Sigmoid colon (tissue), 7 donors: ENCODE measurements around the gene CDSN. TPM values are rescaled to one million over a fixed set of nuclear protein-coding genes. Genes with fewer than 3 reads are reported as not detected.

ENCODE experiments used
- DNase-seq: peaks from one replicate; pipeline ENCODE4 v3.0.0-alpha.2; 2019
- H3K27ac ChIP-seq, 4 donors: fragments of 200-600 bp; sonication (generic); one replicate each; pipeline ENCODE4 v1.5.1; 2016 to 2019; ENCODE audit warnings: mild to moderate bottlenecking in 1 of 4
- H3K27me3 ChIP-seq, 3 donors: fragments of 200-600 bp; sonication (generic); one replicate each; pipeline ENCODE4 v1.5.1; 2019; ENCODE audit warnings: mild to moderate bottlenecking in 1 of 3
- H3K36me3 ChIP-seq, 4 donors: fragments of 200-600 bp; sonication (generic); one replicate each; pipeline ENCODE4 v1.5.1; 2016 to 2019
- H3K4me1 ChIP-seq, 4 donors: fragments of 200-600 bp; sonication (generic); one replicate each; pipeline ENCODE4 v1.5.1; 2017 to 2019
- H3K4me3 ChIP-seq, 4 donors: fragments of 200-600 bp; sonication (generic); one replicate each; pipeline ENCODE4 v1.5.1; 2017 to 2019; ENCODE audit warnings: mild to moderate bottlenecking in 2 of 4, moderate library complexity in 1 of 4
- H3K9me3 ChIP-seq, 4 donors: fragments of 200-600 bp in 3 of 4; sonication (generic) in 3 of 4; one replicate each; pipeline versions ENCODE4 v1.5.1 to v1.6.1; 2013 to 2019
- EP300 ChIP-seq, 4 donors: sonication (generic); formaldehyde crosslinking; IDR thresholded peaks; one replicate each; pipeline ENCODE4 v1.6.1; 2017; ENCODE audit warnings: antibody characterized with exemption in 4 of 4
- POLR2A ChIP-seq, 2 donors: fragments of 450-650 bp; IDR thresholded peaks; one replicate each; pipeline ENCODE4 v1.6.1; 2016; ENCODE audit warnings: antibody characterized with exemption in 2 of 2, mild to moderate bottlenecking in 2 of 2, moderate library complexity in 2 of 2
- POLR2AphosphoS5 ChIP-seq, 4 donors: sonication (generic); formaldehyde crosslinking; IDR thresholded peaks; one replicate each; pipeline ENCODE4 v1.6.1; 2017; ENCODE audit warnings: antibody characterized with exemption in 4 of 4
- WGBS, 2 donors: extraction: QIAGEN DNeasy Blood & Tissue Kit; methylation state at CpG; one replicate each; pipeline ENCODE4 v1.1.7; 2013; 5-methylcytosine and 5-hydroxymethylcytosine counted together
- intact Hi-C: fragments of 100-400 bp; cut with DNase I; formaldehyde crosslinking; loops from one replicate; pipeline ENCODE4 v1.15.1; 2023
- polyA plus RNA-seq, 3 donors: library from polyadenylated mRNA; stranded (reverse); fragments of 200-250 nt; gene quantifications; one replicate each; pipeline ENCODE4 v1.2.3, GENCODE V29; 2013
- total RNA-seq, 4 donors: library from RNA; depleted of rRNA; stranded (reverse); fragments of >200 nt; gene quantifications; one replicate each; pipeline ENCODE4 v1.1.0, GENCODE V29; 2016
- TF ChIP-seq, protein P1 (sequence below), 4 experiments: fragments of 450-650 bp in 3 of 4; fragments of 200-600 bp in 1 of 4; IDR thresholded peaks; one replicate each; pipeline ENCODE4 v1.5.1; 2016 to 2019; ENCODE audit warnings: antibody characterized with exemption in 4 of 4, mild to moderate bottlenecking in 3 of 4, moderate library complexity in 2 of 4
- donor health status: healthy with polysubstance abuse.
- donor health status: Bipolar disorder and iron deficiency.
- donor health status: healthy.

CDSN gene
- total and polyA plus RNA-seq, 7 donors = not detected

DNA sequence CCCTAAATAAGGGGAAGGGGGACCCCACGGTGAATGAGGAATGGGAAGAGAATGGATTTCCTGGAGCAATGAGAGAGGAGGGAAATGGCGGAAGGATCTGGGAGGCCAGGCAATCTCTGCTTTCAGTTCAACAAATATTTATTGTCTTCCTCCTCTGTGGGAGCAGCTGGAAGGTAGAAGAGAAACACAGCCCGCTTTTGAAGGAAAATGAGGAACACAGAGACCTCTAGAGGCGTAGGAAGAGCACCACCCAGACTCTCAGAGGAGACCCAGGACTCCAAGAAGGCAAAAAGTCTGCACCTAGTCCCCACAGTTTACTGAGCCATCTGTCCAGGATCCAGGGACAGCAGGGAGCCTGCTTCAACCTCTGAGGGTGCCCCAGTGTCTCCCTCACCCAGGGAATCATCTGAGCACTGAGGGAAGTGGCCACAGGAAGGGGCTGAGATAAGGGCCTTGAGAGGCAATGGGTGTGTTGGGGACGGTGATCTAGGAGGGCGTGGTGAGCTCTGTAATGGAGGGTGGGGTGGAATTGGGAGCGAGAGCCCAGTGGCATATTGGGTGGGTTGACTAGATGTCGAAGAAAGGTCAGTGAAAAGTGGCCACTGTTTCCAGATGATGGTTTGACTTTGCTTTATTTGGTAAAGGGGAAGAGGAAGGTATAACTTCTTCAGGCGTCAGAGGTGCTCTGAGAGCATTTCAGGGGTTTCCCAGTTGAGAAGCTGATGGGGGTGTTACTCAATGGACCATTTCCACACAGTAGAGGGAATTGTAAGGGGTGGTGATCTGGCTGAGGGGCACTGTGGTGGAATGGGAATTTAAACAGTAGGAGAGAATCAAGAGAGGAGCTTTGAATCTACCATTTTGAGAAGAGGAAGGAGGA is 5.0 kb downstream of the CDSN start:
- Histone ChIP-seq H3K4me1 (peaks cover 0 to 42% (median 31%) of the 10 kb centered on the region in 4 donors), H3K27ac (peak overlapping the region; percentile 59 to 78 (median 68)), H3K9me3 (no peaks in the 10 kb centered on the region), H3K36me3 (no peaks in the 10 kb centered on the region), H3K4me3 (peak overlapping the region; percentile 6 to 35 (median 30)), H3K27me3 (no peaks in the 10 kb centered on the region)
- TF ChIP-seq POLR2AphosphoS5 (IDR thresholded peaks at IDR 0.05) (no peak), POLR2A (IDR thresholded peaks at IDR 0.05) (no peak), EP300 (IDR thresholded peaks at IDR 0.05) (no peak)
- TF ChIP-seq, protein P1, sequence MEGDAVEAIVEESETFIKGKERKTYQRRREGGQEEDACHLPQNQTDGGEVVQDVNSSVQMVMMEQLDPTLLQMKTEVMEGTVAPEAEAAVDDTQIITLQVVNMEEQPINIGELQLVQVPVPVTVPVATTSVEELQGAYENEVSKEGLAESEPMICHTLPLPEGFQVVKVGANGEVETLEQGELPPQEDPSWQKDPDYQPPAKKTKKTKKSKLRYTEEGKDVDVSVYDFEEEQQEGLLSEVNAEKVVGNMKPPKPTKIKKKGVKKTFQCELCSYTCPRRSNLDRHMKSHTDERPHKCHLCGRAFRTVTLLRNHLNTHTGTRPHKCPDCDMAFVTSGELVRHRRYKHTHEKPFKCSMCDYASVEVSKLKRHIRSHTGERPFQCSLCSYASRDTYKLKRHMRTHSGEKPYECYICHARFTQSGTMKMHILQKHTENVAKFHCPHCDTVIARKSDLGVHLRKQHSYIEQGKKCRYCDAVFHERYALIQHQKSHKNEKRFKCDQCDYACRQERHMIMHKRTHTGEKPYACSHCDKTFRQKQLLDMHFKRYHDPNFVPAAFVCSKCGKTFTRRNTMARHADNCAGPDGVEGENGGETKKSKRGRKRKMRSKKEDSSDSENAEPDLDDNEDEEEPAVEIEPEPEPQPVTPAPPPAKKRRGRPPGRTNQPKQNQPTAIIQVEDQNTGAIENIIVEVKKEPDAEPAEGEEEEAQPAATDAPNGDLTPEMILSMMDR (IDR thresholded peaks at IDR 0.05) = no peak
- intact Hi-C loops = no loop called here
- no peak for DNase-seq
- 23 to 48% methylated on average over 9 of the region's 9 CpGs for WGBS, 2 donors

DNA sequence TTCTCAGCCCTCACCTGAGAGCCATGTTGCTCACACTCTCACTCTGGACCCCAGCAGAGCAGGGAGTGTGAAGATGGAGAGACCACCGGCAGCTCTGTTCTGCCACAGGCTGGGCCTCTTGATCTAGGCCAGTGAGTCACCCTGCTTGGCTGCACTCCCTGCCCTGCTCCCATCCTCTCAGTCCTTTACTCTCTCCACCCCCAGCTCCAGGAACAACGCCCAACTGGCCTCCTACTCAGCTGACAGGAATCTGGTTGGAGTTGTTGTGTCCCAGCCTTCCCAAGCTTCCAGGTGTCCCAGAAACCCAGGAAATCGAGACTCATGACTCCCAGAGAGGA is 5.7 kb downstream of the CDSN start, which contains the start of gene PSORS1C1:
TSS of gene PSORS1C1 (plus strand) at position 260 of the 338 bp plus-strand sequence. CDS start 14,833 bp downstream, outside the sequence.
- intact Hi-C loops = no loop called here
- no peaks in the 10 kb centered on the region for H3K9me3 ChIP-seq
- H3K4me1 ChIP-seq = peaks cover 0 to 42% (median 31%) of the 10 kb centered on the region in 4 donors
- DNase-seq = peak; percentile 97
- WGBS, 2 donors = 4 to 40% methylated on average over 3 of the region's 3 CpGs
- no peaks in the 10 kb centered on the region for H3K27me3 ChIP-seq
- TF ChIP-seq EP300 (IDR thresholded peaks at IDR 0.05) (no peak), POLR2AphosphoS5 (IDR thresholded peaks at IDR 0.05) (peak in 3 of 4 donors; percentile 29 to 54 (median 48))
- no peaks in the 10 kb centered on the region for H3K36me3 ChIP-seq
- peak within 1 kb of the TSS; percentile 6 to 35 (median 30) for H3K4me3 ChIP-seq
- H3K27ac ChIP-seq = peak within 1 kb of the TSS; percentile 59 to 78 (median 68)

DNA sequence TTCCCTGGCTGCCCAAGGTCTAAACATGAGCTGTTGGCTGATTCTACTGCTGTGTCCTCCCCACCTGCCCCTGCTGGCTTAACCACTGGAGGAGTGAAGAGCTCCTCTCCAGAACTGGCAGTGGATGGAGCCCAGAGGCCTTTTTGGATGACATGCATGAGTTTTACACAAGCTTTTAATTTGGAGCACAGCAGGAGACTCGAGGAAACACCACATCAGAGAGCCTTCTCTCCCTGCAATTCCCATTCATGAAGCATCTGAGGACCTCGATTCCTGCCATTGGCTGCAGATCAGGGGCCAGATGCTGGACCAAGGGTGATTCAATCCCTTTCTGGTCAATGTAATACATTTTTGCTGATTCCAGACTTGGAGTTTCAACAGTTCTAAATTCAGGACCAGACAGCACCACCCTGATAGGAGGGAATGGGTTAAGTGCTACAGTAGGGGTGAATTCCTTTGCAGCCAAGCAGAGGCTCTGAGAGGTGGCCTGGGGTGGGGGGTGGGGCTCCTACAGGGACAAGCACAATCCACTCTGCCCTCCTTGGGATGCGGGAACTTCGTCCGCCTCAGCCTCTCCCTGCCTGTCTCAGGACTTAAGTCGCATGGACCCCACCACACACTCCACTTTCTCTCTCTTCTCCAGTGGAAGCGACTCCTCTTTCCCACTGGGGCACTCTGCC is 6.2 kb downstream of the CDSN start:
- Histone ChIP-seq H3K9me3 (no peaks in the 10 kb centered on the region), H3K27me3 (no peaks in the 10 kb centered on the region), H3K4me3 (no peak overlapping the region), H3K4me1 (peaks cover 0 to 42% (median 31%) of the 10 kb centered on the region in 4 donors), H3K36me3 (no peaks in the 10 kb centered on the region), H3K27ac (peak overlapping the region; percentile 59 to 78 (median 68))
- no peak for TF ChIP-seq POLR2A (IDR thresholded peaks at IDR 0.05)
- TF ChIP-seq EP300 (IDR thresholded peaks at IDR 0.05) = no peak
- no peak for TF ChIP-seq POLR2AphosphoS5 (IDR thresholded peaks at IDR 0.05)
- TF ChIP-seq, protein P1 (IDR thresholded peaks at IDR 0.05) = no peak
- no peak for DNase-seq
- whole genome bisulfite sequencing, 2 donors = 65 to 86% methylated on average over 7 of the region's 7 CpGs
- intact Hi-C loops = no loop called here

DNA sequence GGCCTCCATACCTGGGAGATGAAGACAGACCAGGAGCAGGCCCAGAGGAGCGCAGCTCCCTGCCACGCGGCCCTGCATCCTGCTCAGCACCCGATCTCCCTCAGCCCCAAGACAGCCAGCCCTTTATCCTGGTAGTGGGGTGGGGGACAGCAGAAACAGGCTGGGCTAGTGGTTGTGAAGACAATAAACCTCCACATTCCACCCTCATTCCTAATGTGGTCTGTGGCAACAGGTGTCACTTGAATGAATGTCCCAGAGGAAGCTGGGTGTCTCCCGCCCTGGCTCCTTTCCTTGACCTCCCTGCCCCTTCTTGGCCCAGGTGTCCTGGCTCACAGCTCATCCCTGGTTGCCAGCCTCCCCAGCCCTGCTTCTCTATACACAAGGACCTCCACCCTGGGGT is 7.8 kb downstream of the CDSN start, which contains the start of gene C6orf15:
TSS of gene C6orf15 (minus strand) at position 98 of the 400 bp plus-strand sequence. CDS start at position 78, 20 bp downstream.
- Histone ChIP-seq H3K36me3 (no peaks in the 10 kb centered on the region), H3K9me3 (no peaks in the 10 kb centered on the region), H3K27ac (no peak within 1 kb of the TSS), H3K4me3 (no peak within 1 kb of the TSS), H3K27me3 (no peaks in the 10 kb centered on the region), H3K4me1 (peaks cover 0 to 38% (median 31%) of the 10 kb centered on the region in 4 donors)
- 88 to 95% methylated on average over 5 of the region's 5 CpGs for WGBS, 2 donors
- TF ChIP-seq POLR2AphosphoS5 (IDR thresholded peaks at IDR 0.05) (no peak), EP300 (IDR thresholded peaks at IDR 0.05) (no peak), POLR2A (IDR thresholded peaks at IDR 0.05) (no peak)
- TF ChIP-seq, protein P1 (IDR thresholded peaks at IDR 0.05) = no peak
- intact Hi-C loops = no loop called here
- no peak for DNase-seq

DNA sequence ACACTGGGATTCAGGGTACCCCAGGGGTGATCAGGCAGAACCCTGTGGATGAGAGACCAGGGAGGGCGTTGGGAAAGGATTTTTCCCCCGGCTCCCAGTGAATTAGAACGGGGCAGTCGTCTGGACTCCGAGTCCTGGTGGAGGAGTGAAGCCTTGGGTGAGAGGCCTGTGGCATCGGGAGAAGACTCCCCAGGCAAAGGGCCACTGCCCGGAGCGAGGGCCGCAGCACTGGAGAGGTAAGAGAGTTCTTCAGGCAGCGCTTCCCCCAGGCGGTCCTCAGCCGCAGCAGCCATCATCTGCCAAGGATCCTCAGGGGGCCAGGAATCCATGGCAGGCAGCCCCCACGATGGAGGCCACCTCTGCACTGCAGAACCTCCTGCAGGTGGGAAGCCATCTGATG is 8.5 kb downstream of the CDSN start:
- H3K9me3 ChIP-seq = no peaks in the 10 kb centered on the region
- no peak overlapping the region for H3K4me3 ChIP-seq
- WGBS, 2 donors = 92% methylated on average over 13 of the region's 13 CpGs

More for the DNA sequence above, 8.5 kb downstream of the CDSN start:
- H3K27me3 ChIP-seq = no peaks in the 10 kb centered on the region
- TF ChIP-seq POLR2AphosphoS5 (IDR thresholded peaks at IDR 0.05) (no peak), POLR2A (IDR thresholded peaks at IDR 0.05) (no peak), EP300 (IDR thresholded peaks at IDR 0.05) (no peak)
- TF ChIP-seq, protein P1 (IDR thresholded peaks at IDR 0.05) = no peak
- intact Hi-C loops = no loop called here
- peaks cover 0 to 31% (median 28%) of the 10 kb centered on the region in 4 donors for H3K4me1 ChIP-seq
- no peaks in the 10 kb centered on the region for H3K36me3 ChIP-seq
- DNase-seq = no peak
- H3K27ac ChIP-seq = no peak overlapping the region
